Trophoblast cell (in vitro differentiated cells and primary cell): ENCODE results near the gene TMEM134.
A peak's percentile ranks its signal among the peaks of the same experiment; 100 is the strongest.

Experiments
- DNase-seq, 2 donors: peaks; one replicate each; pipeline ENCODE4 v3.0.0-alpha.2; 2016
- H2AFZ ChIP-seq: 2 replicates; pipeline ENCODE4 v1.6.1; 2013; ENCODE audit warnings: low read length, moderate library complexity, mild to moderate bottlenecking; ENCODE audit not compliant: insufficient read depth, poor library complexity
- H2AK5ac ChIP-seq: 2 replicates; pipeline ENCODE4 v1.6.1; 2013; ENCODE audit warnings: mild to moderate bottlenecking, low read length
- H2BK120ac ChIP-seq: 2 replicates; pipeline ENCODE4 v1.6.1; 2013; ENCODE audit warnings: low read length, mild to moderate bottlenecking, moderate library complexity; ENCODE audit not compliant: insufficient read depth, poor library complexity
- H2BK12ac ChIP-seq: 2 replicates; pipeline ENCODE4 v1.6.1; 2013; ENCODE audit warnings: mild to moderate bottlenecking, low read length, moderate library complexity
- H2BK5ac ChIP-seq: 2 replicates; pipeline ENCODE4 v1.6.1; 2013; ENCODE audit warnings: low read length, low read depth, moderate library complexity, mild to moderate bottlenecking; ENCODE audit not compliant: poor library complexity
- H3K14ac ChIP-seq: 2 replicates; pipeline ENCODE4 v1.6.1; 2013; ENCODE audit warnings: mild to moderate bottlenecking, low read length
- H3K18ac ChIP-seq: 2 replicates; pipeline ENCODE4 v1.6.1; 2013; ENCODE audit warnings: mild to moderate bottlenecking, low read length
- H3K23ac ChIP-seq: 2 replicates; pipeline ENCODE4 v1.6.1; 2013; ENCODE audit warnings: low read length
- H3K27ac ChIP-seq: 2 replicates; pipeline ENCODE4 v1.5.1; 2013; ENCODE audit warnings: low read depth, mild to moderate bottlenecking, inconsistent platforms, low read length, moderate library complexity
- H3K27me3 ChIP-seq: 2 replicates; pipeline ENCODE4 v1.6.1; 2013; ENCODE audit warnings: inconsistent platforms, mild to moderate bottlenecking, low read length, moderate library complexity; ENCODE audit not compliant: insufficient read depth
- H3K36me3 ChIP-seq, 2 experiments: 1 replicate in 1 of 2; 2 replicates in 1 of 2; pipeline ENCODE4 v1.6.1; 2013; ENCODE audit warnings: low read length in 2 of 2, mild to moderate bottlenecking in 2 of 2, moderate library complexity in 1 of 2; ENCODE audit not compliant: insufficient read depth in 2 of 2, control insufficient read depth in 1 of 2
- H3K4ac ChIP-seq: 2 replicates; pipeline ENCODE4 v1.6.1; 2013; ENCODE audit warnings: low read depth, mild to moderate bottlenecking, low read length, moderate library complexity
- H3K4me1 ChIP-seq, 2 experiments: 1 replicate in 1 of 2; 2 replicates in 1 of 2; pipeline ENCODE4 v1.6.1; 2013; ENCODE audit warnings: low read length in 2 of 2, mild to moderate bottlenecking in 2 of 2, moderate library complexity in 1 of 2; ENCODE audit not compliant: insufficient read depth in 2 of 2, control insufficient read depth in 1 of 2
- H3K4me2 ChIP-seq: 2 replicates; pipeline ENCODE4 v1.6.1; 2013; ENCODE audit warnings: inconsistent platforms, mild to moderate bottlenecking, low read length, moderate library complexity
- H3K4me3 ChIP-seq: 2 replicates; pipeline ENCODE4 v1.5.1; 2013; ENCODE audit warnings: mild to moderate bottlenecking, low read depth, low read length, inconsistent platforms
- H3K79me1 ChIP-seq: one replicate; pipeline ENCODE4 v1.6.1; 2013; ENCODE audit warnings: low read length
- H3K79me2 ChIP-seq: 2 replicates; pipeline ENCODE4 v1.6.1; 2013; ENCODE audit warnings: low read length, mild to moderate bottlenecking; ENCODE audit not compliant: control insufficient read depth, insufficient read depth, poor library complexity
- H3K9ac ChIP-seq: 2 replicates; pipeline ENCODE4 v1.6.1; 2013; ENCODE audit warnings: mild to moderate bottlenecking, low read length
- H3K9me3 ChIP-seq: 2 replicates; pipeline ENCODE4 v1.6.1; 2013; ENCODE audit warnings: low read depth, mild to moderate bottlenecking, control low read depth, inconsistent platforms, low read length; ENCODE audit not compliant: insufficient read depth
- H4K12ac ChIP-seq: 2 replicates; pipeline ENCODE4 v1.6.1; 2013; ENCODE audit warnings: low read depth, mild to moderate bottlenecking, low read length, moderate library complexity
- H4K8ac ChIP-seq: 2 replicates; pipeline ENCODE4 v1.6.1; 2013; ENCODE audit warnings: low read depth, mild to moderate bottlenecking, low read length, moderate library complexity
- H4K91ac ChIP-seq: one replicate; pipeline ENCODE4 v1.6.1; 2013; ENCODE audit warnings: low read depth, mild to moderate bottlenecking, low read length, moderate library complexity
- WGBS: extraction: QIAGEN DNeasy Blood & Tissue Kit; methylation state at CpG from one replicate; pipeline ENCODE4 v1.1.7; 2013; ENCODE audit warnings: missing lambda C conversion rate; ENCODE audit not compliant: insufficient read length, insufficient coverage; ENCODE audit errors: extremely low coverage; 5-methylcytosine and 5-hydroxymethylcytosine counted together

The TMEM134 gene

GRCh38 chr11:67437809-67438157 lies 31.3 kb downstream of the TMEM134 start:
- Histone ChIP-seq H4K91ac (peak overlapping the region; percentile 59), H2AK5ac (no peak overlapping the region)
- WGBS: no CpG with 5 or more reads among the region's 3 CpGs

GRCh38 chr11:67437082-67437808 lies 31.8 kb downstream of the TMEM134 start, which contains the start of gene PTPRCAP:
PTPRCAP (minus strand) TSS chr11:67437682; CDS start chr11:67437619, 63 bp downstream.
- H3K27ac ChIP-seq: peak within 1 kb of the TSS; percentile 81
- peaks cover 78 to 85% of the 10 kb centered on the region in 2 experiments for H3K36me3 ChIP-seq
- peak within 1 kb of the TSS; percentile 2 for H3K4ac ChIP-seq
- H2BK120ac ChIP-seq: peak within 1 kb of the TSS; percentile 15
- peak within 1 kb of the TSS; percentile 64 for H3K14ac ChIP-seq
- peak within 1 kb of the TSS; percentile 37 for H2BK5ac ChIP-seq
- peak within 1 kb of the TSS; percentile 21 for H3K18ac ChIP-seq
- H3K23ac ChIP-seq: no peak within 1 kb of the TSS
- H2BK12ac ChIP-seq: peak within 1 kb of the TSS; percentile 7
- no peak within 1 kb of the TSS for H3K4me3 ChIP-seq
- DNase-seq: no peak
- H4K8ac ChIP-seq: peak within 1 kb of the TSS; percentile 30
- H3K79me2 ChIP-seq: no peaks in the 10 kb centered on the region
- H3K4me2 ChIP-seq: peak within 1 kb of the TSS; percentile 14
- no peaks in the 10 kb centered on the region for H3K27me3 ChIP-seq
- H2AFZ ChIP-seq: no peak within 1 kb of the TSS
- no peaks in the 10 kb centered on the region for H3K9me3 ChIP-seq
- WGBS: no CpG with 5 or more reads among the region's 26 CpGs
- H2AK5ac ChIP-seq: peak within 1 kb of the TSS; percentile 5
- peak within 1 kb of the TSS; percentile 38 for H4K12ac ChIP-seq
- H4K91ac ChIP-seq: peak within 1 kb of the TSS; percentile 59
- H3K9ac ChIP-seq: no peak within 1 kb of the TSS
- H3K4me1 ChIP-seq: peaks cover 12 to 27% of the 10 kb centered on the region in 2 experiments
- H3K79me1 ChIP-seq: peaks cover 9% of the 10 kb centered on the region

More at GRCh38 chr11:67437809-67438157, 31.3 kb downstream of the TMEM134 start:
- Histone ChIP-seq H3K9ac (no peak overlapping the region), H2BK5ac (no peak overlapping the region), H3K4me2 (no peak overlapping the region), H3K4me1 (peaks cover 17 to 32% of the 10 kb centered on the region in 2 experiments), H3K27me3 (no peaks in the 10 kb centered on the region), H4K8ac (peak overlapping the region; percentile 30), H3K79me2 (peaks cover 4% of the 10 kb centered on the region), H3K9me3 (no peaks in the 10 kb centered on the region), H2BK12ac (peak overlapping the region; percentile 1), H3K18ac (peak overlapping the region; percentile 21), H3K23ac (no peak overlapping the region), H3K27ac (peak overlapping the region; percentile 81), H3K14ac (peak overlapping the region; percentile 64), H3K36me3 (peaks cover 73 to 81% of the 10 kb centered on the region in 2 experiments), H3K79me1 (peaks cover 11% of the 10 kb centered on the region), H2AFZ (no peak overlapping the region), H3K4ac (no peak overlapping the region), H4K12ac (peak overlapping the region; percentile 38), H3K4me3 (no peak overlapping the region), H2BK120ac (no peak overlapping the region)
- no peak for DNase-seq

GRCh38 chr11:67436459-67437081 lies 32.5 kb downstream of the TMEM134 start:
- Histone ChIP-seq H2BK12ac (peak overlapping the region; percentile 7), H3K23ac (no peak overlapping the region), H2AFZ (no peak overlapping the region), H4K91ac (peak overlapping the region; percentile 41), H3K9ac (no peak overlapping the region), H4K8ac (no peak overlapping the region), H3K18ac (no peak overlapping the region), H3K27ac (peak overlapping the region; percentile 80), H2BK120ac (no peak overlapping the region), H3K36me3 (peaks cover 80 to 85% of the 10 kb centered on the region in 2 experiments), H3K27me3 (no peaks in the 10 kb centered on the region), H2AK5ac (no peak overlapping the region), H3K4ac (no peak overlapping the region), H3K4me2 (peak overlapping the region; percentile 14), H3K79me1 (peaks cover 9% of the 10 kb centered on the region), H3K4me1 (peaks cover 12 to 24% of the 10 kb centered on the region in 2 experiments), H4K12ac (no peak overlapping the region), H3K14ac (no peak overlapping the region), H3K9me3 (no peaks in the 10 kb centered on the region), H3K79me2 (no peaks in the 10 kb centered on the region), H3K4me3 (no peak overlapping the region), H2BK5ac (peak overlapping the region; percentile 20)
- WGBS: no CpG with 5 or more reads among the region's 6 CpGs
- peak; percentile 24 to 32 for DNase-seq

GRCh38 chr11:67435727-67436458 lies 33.2 kb downstream of the TMEM134 start:
- DNase-seq: no peak
- Histone ChIP-seq H4K12ac (peak overlapping the region; percentile 23), H3K4me1 (peaks cover 12 to 24% of the 10 kb centered on the region in 2 experiments), H3K4ac (no peak overlapping the region), H2BK12ac (no peak overlapping the region), H3K4me2 (no peak overlapping the region), H3K14ac (peak overlapping the region; percentile 1), H3K18ac (peak overlapping the region; percentile 12), H3K9ac (no peak overlapping the region), H3K27ac (peak overlapping the region; percentile 80), H3K4me3 (no peak overlapping the region), H4K91ac (peak overlapping the region; percentile 49), H3K36me3 (peaks cover 79 to 82% of the 10 kb centered on the region in 2 experiments), H2AFZ (no peak overlapping the region), H3K79me1 (peaks cover 9% of the 10 kb centered on the region), H3K9me3 (no peaks in the 10 kb centered on the region), H4K8ac (no peak overlapping the region), H3K27me3 (no peaks in the 10 kb centered on the region), H3K79me2 (no peaks in the 10 kb centered on the region), H2BK5ac (no peak overlapping the region), H2AK5ac (peak overlapping the region; percentile 32), H3K23ac (no peak overlapping the region), H2BK120ac (peak overlapping the region; percentile 3)
- WGBS: no CpG with 5 or more reads among the region's 38 CpGs
